Caco-2 (cell line): Measurements from ENCODE around the gene ZNF554. TPM values are rescaled to one million over a fixed set of nuclear protein-coding genes. Genes with fewer than 3 reads are reported as not detected.

Experiments used
- BruUV-seq: library from RNA; stranded (reverse); fragments of 400-500 nt; replicated peaks from 2 replicates; lab custom pipeline; 2021; lab: Mats Ljungman, UMichigan
- CTCF ChIA-PET: fragments of 300-600 bp; sonication (Branson Sonifier 250); formaldehyde crosslinking; loops from one replicate; lab custom pipeline; 2022; ENCODE audit warnings: antibody characterized with exemption; lab: Charles Lee
- POLR2A ChIA-PET: fragments of 300-600 bp; sonication (Branson Sonifier 250); formaldehyde crosslinking; loops from one replicate; lab custom pipeline; 2022; ENCODE audit warnings: antibody characterized with exemption; lab: Charles Lee
- DNase-seq, 2 experiments: peaks; one replicate each; pipeline versions ENCODE4 v3.0.0 to v3.0.0-alpha.2; 2020 to 2022
- H3K27me3 ChIP-seq: replicated peaks from 2 replicates; pipeline ENCODE4 v1.6.0; 2011; ENCODE audit warnings: low read length; ENCODE audit not compliant: control insufficient read depth, insufficient read depth
- H3K36me3 ChIP-seq: 2 replicates; pipeline ENCODE4 v1.5.1; 2011; ENCODE audit warnings: low read length; ENCODE audit not compliant: control insufficient read depth, insufficient read depth
- H3K4me1 ChIP-seq: fragments of 250-450 bp; sonication (Bioruptor Pico); 2 replicates; pipeline ENCODE4 v1.5.1; 2020; ENCODE audit warnings: mild to moderate bottlenecking
- H3K4me3 ChIP-seq: 2 replicates; pipeline ENCODE4 v1.5.1; 2011; ENCODE audit warnings: low read depth, mild to moderate bottlenecking, control low read depth, low read length
- H3K9me3 ChIP-seq: fragments of 250-450 bp; sonication (Bioruptor Pico); 2 replicates; pipeline ENCODE4 v1.5.1; 2020; ENCODE audit warnings: mild to moderate bottlenecking, moderate library complexity
- H3K27ac Mint-ChIP-seq: one replicate; pipeline ENCODE4 v1.8.0; 2022; ENCODE audit warnings: mixed read lengths; ENCODE audit not compliant: unreplicated experiment
- H3K27me3 Mint-ChIP-seq: one replicate; pipeline ENCODE4 v1.8.0; 2022; ENCODE audit warnings: mixed read lengths; ENCODE audit not compliant: insufficient read depth, unreplicated experiment
- H3K36me3 Mint-ChIP-seq: one replicate; pipeline ENCODE4 v1.8.0; 2022; ENCODE audit warnings: mild to moderate bottlenecking, mixed read lengths; ENCODE audit not compliant: insufficient read depth, unreplicated experiment
- H3K4me1 Mint-ChIP-seq: one replicate; pipeline ENCODE4 v1.8.0; 2022; ENCODE audit warnings: low read depth, mixed read lengths; ENCODE audit not compliant: unreplicated experiment
- H3K4me3 Mint-ChIP-seq: one replicate; pipeline ENCODE4 v1.8.0; 2022; ENCODE audit warnings: mild to moderate bottlenecking, moderate library complexity, mixed read lengths; ENCODE audit not compliant: unreplicated experiment
- H3K9me3 Mint-ChIP-seq: one replicate; pipeline ENCODE4 v1.8.0; 2022; ENCODE audit warnings: mixed read lengths; ENCODE audit not compliant: unreplicated experiment
- CTCF ChIP-seq, 2 experiments: fragments of 200-600 bp in 1 of 2; IDR thresholded peaks; 1 replicate in 1 of 2; 2 replicates in 1 of 2; pipeline versions ENCODE4 v1.5.1 to v1.8.0; 2011 to 2022; ENCODE audit warnings: antibody characterized with exemption in 1 of 2, control low read depth in 1 of 2, inconsistent platforms in 1 of 2, low read depth in 1 of 2, low read length in 1 of 2, mild to moderate bottlenecking in 1 of 2, moderate library complexity in 1 of 2; ENCODE audit not compliant: insufficient read depth in 1 of 2, severe bottlenecking in 1 of 2, unreplicated experiment in 1 of 2
- intact Hi-C: fragments of 100-400 bp; cut with micrococcal nuclease; formaldehyde crosslinking; loops from one replicate; pipeline ENCODE4 v1.10.0; 2022; ENCODE audit not compliant: unreplicated experiment
- total RNA-seq: library from RNA; stranded (reverse); gene quantifications from 2 replicates; pipeline ENCODE4 v1.2.3, GENCODE V29; 2022

Gene ZNF554
- total RNA-seq, 1 experiment from 2014 or later = 3.7 TPM

GRCh38 chr19:2820112-2820702 is 539 bp downstream of the ZNF554 start:
- peaks cover 2% of the 10 kb centered on the region for H3K9me3 Mint-ChIP-seq
- no peaks in the 10 kb centered on the region for H3K27me3 ChIP-seq
- ChIA-PET POLR2A (no interaction called here), CTCF (interaction anchor here (1.0 kb wide), 1 partner anchor 35 kb away, joined by 3 read pairs; the partner anchor contains the start of gene THOP1)
- no peaks in the 10 kb centered on the region for H3K27me3 Mint-ChIP-seq
- no peaks in the 10 kb centered on the region for H3K36me3 ChIP-seq
- H3K4me1 Mint-ChIP-seq = no peaks in the 10 kb centered on the region
- H3K27ac Mint-ChIP-seq = no peak overlapping the region
- H3K4me3 Mint-ChIP-seq = peak overlapping the region; percentile 77
- no peak for TF ChIP-seq CTCF (IDR thresholded peaks at IDR 0.05; ENCODE audit: insufficient read depth in 1 of 2, low read depth in 1 of 2, low read length in 1 of 2, severe bottlenecking in 1 of 2, unreplicated experiment in 1 of 2)
- peak overlapping the region; percentile 60 for H3K4me3 ChIP-seq
- BruUV-seq = no TSS peak
- H3K9me3 ChIP-seq = no peaks in the 10 kb centered on the region
- H3K4me1 ChIP-seq = no peaks in the 10 kb centered on the region
- H3K36me3 Mint-ChIP-seq = peaks cover 24% of the 10 kb centered on the region
- intact Hi-C loops = no loop called here
- DNase-seq = no peak

GRCh38 chr19:2822846-2823245 is 3.2 kb downstream of the ZNF554 start:
- H3K27ac Mint-ChIP-seq = no peak overlapping the region
- BruUV-seq = no TSS peak
- ChIA-PET CTCF (no interaction called here), POLR2A (no interaction called here)
- Histone ChIP-seq H3K27me3 (no peaks in the 10 kb centered on the region), H3K4me1 (no peaks in the 10 kb centered on the region), H3K9me3 (no peaks in the 10 kb centered on the region), H3K4me3 (no peak overlapping the region), H3K36me3 (no peaks in the 10 kb centered on the region)
- peaks cover 6% of the 10 kb centered on the region for H3K36me3 Mint-ChIP-seq
- H3K4me3 Mint-ChIP-seq = no peak overlapping the region
- H3K4me1 Mint-ChIP-seq = no peaks in the 10 kb centered on the region
- H3K9me3 Mint-ChIP-seq = peaks cover 10% of the 10 kb centered on the region
- no peaks in the 10 kb centered on the region for H3K27me3 Mint-ChIP-seq
- no peak for TF ChIP-seq CTCF (IDR thresholded peaks at IDR 0.05; ENCODE audit: insufficient read depth in 1 of 2, low read depth in 1 of 2, low read length in 1 of 2, severe bottlenecking in 1 of 2, unreplicated experiment in 1 of 2)
- no peak for DNase-seq
- intact Hi-C loops = no loop called here

DNA sequence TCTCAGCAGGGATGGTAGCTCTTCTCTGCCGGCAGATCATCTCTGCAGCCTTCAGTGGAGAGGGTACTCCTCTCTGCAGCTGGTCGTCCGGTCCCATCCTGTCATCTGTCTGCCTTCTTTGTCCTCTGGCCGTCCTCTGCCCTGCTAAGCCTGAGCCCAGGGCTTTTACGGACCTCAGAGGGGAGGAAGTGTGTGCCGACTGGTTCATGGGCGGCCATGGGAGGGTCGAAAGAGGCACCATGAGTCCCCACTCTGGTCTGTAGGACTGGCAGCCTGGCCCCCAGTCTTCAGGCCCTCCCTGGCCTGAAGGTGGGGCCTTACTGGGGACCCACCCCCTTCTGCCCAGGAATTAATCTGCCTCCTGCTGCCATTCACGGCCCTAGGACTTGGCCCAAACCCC is 4.0 kb downstream of the ZNF554 start:
- BruUV-seq = no TSS peak
- DNase-seq = no peak
- H3K4me1 ChIP-seq = no peaks in the 10 kb centered on the region
- Mint-ChIP-seq H3K4me3 (no peak overlapping the region), H3K36me3 (peaks cover 1% of the 10 kb centered on the region), H3K4me1 (no peaks in the 10 kb centered on the region), H3K27ac (no peak overlapping the region), H3K27me3 (no peaks in the 10 kb centered on the region), H3K9me3 (peaks cover 10% of the 10 kb centered on the region)
- H3K4me3 ChIP-seq = no peak overlapping the region
- no peaks in the 10 kb centered on the region for H3K36me3 ChIP-seq
- H3K27me3 ChIP-seq = no peaks in the 10 kb centered on the region
- ChIA-PET CTCF (interaction anchor here (0.9 kb wide), 1 partner anchor 18 kb away, joined by 3 read pairs; the partner anchor contains the start of gene ZNF555), POLR2A (no interaction called here)
- TF ChIP-seq CTCF (IDR thresholded peaks at IDR 0.05; ENCODE audit: insufficient read depth in 1 of 2, low read depth in 1 of 2, low read length in 1 of 2, severe bottlenecking in 1 of 2, unreplicated experiment in 1 of 2) = no peak
- intact Hi-C loops = no loop called here
- H3K9me3 ChIP-seq = no peaks in the 10 kb centered on the region
